Activated naive CD4-positive, alpha-beta T cell treated with anti-CD3 and anti-CD28 coated beads, Interleukin-2, amount 50 U/mL, for 72 hours (primary cell): ENCODE measurements around the gene MAN2B1. TPM values are rescaled to one million over a fixed set of nuclear protein-coding genes. Genes with fewer than 3 reads are reported as not detected.
"Not testable (repeated sequence)": the region's sequence is repeated elsewhere in the genome, so short reads cannot be mapped to it uniquely, and the experiment has no call there.

Experiments used
- ATAC-seq, 2 donors: fragments of 150-1000 bp; cut with Tn5 transposase; 2 replicates each; pipeline ENCODE4 v1.10.0; 2021; ENCODE audit warnings: mild to moderate bottlenecking in 2 of 2, moderate library complexity in 2 of 2
- DNase-seq, 2 donors: peaks; one replicate each; pipeline ENCODE4 v3.0.0; 2021 to 2022; ENCODE audit warnings: low spot score in 2 of 2
- H3K27ac Mint-ChIP-seq, 2 donors: one replicate each; pipeline ENCODE4 v1.8.0; 2022; ENCODE audit warnings: mild to moderate bottlenecking in 2 of 2, mixed read lengths in 2 of 2
- H3K36me3 Mint-ChIP-seq, 2 donors: one replicate each; pipeline ENCODE4 v1.8.0; 2022; ENCODE audit warnings: mixed read lengths in 2 of 2
- H3K9me3 Mint-ChIP-seq, 2 donors: one replicate each; pipeline ENCODE4 v1.8.0; 2022; ENCODE audit warnings: mixed read lengths in 2 of 2
- total RNA-seq, 2 donors: library from RNA; stranded (reverse); gene quantifications; one replicate each; pipeline ENCODE4 v1.2.3, GENCODE V29; 2022

Gene MAN2B1
- 100 to 1,000 TPM; 136 to 174 TPM for total RNA-seq

GRCh38 chr19:12666265-12667048 is at the start of gene MAN2B1, which contains the start of gene WDR83:
MAN2B1 (minus strand) TSS chr19:12666742; CDS start chr19:12666701, 41 bp downstream.
WDR83 (plus strand) TSS chr19:12666807; CDS start chr19:12669791, 2,984 bp downstream.
- peak within 1 kb of the TSS; percentile 92 to 96 for H3K27ac Mint-ChIP-seq
- H3K9me3 Mint-ChIP-seq = no peaks in the 10 kb centered on the region
- ATAC-seq (peak; percentile 78), DNase-seq (peak; percentile 81 to 85)
- H3K36me3 Mint-ChIP-seq = peaks cover 34 to 36% of the 10 kb centered on the region in 2 donors

- no peaks in the 10 kb centered on the region for H3K9me3 Mint-ChIP-seq
- peak overlapping the region in 1 of 2 donors; percentile 56 for H3K27ac Mint-ChIP-seq
- DNase-seq (no peak), ATAC-seq (no peak)
- H3K36me3 Mint-ChIP-seq = peaks cover 20 to 28% of the 10 kb centered on the region in 2 donors
These were observed 49.4 kb upstream of the MAN2B1 start for GRCh38 chr19:12715929-12716328.

- Mint-ChIP-seq H3K36me3 (peaks cover 19 to 27% of the 10 kb centered on the region in 2 donors), H3K27ac (no peak overlapping the region)
- ATAC-seq = no peak
These were observed 48.6 kb upstream of the MAN2B1 start for GRCh38 chr19:12715102-12715501.

GRCh38 chr19:12713304-12713703 is 46.8 kb upstream of the MAN2B1 start:
- not testable (repeated sequence) for H3K27ac Mint-ChIP-seq, DNase-seq, H3K9me3 Mint-ChIP-seq

More at GRCh38 chr19:12715102-12715501, 48.6 kb upstream of the MAN2B1 start:
- DNase-seq = no peak
- H3K9me3 Mint-ChIP-seq = no peaks in the 10 kb centered on the region

GRCh38 chr19:12712077-12712476 is 45.5 kb upstream of the MAN2B1 start:
- peaks cover 11 to 18% of the 10 kb centered on the region in 2 donors for H3K36me3 Mint-ChIP-seq
- H3K9me3 Mint-ChIP-seq, H3K27ac Mint-ChIP-seq, ATAC-seq, DNase-seq: not testable (repeated sequence)

More at GRCh38 chr19:12713304-12713703, 46.8 kb upstream of the MAN2B1 start:
- ATAC-seq = not testable (repeated sequence)
- peaks cover 11 to 18% of the 10 kb centered on the region in 2 donors for H3K36me3 Mint-ChIP-seq

- Mint-ChIP-seq H3K9me3 (no peaks in the 10 kb centered on the region), H3K27ac (no peak overlapping the region), H3K36me3 (peaks cover 12% of the 10 kb centered on the region in 2 donors)
- no peak for ATAC-seq
- DNase-seq = no peak
These were observed 44.6 kb upstream of the MAN2B1 start for GRCh38 chr19:12711187-12711586.

- DNase-seq (no peak), ATAC-seq (no peak)
- Mint-ChIP-seq H3K9me3 (no peaks in the 10 kb centered on the region), H3K27ac (no peak overlapping the region), H3K36me3 (peaks cover 12 to 19% of the 10 kb centered on the region in 2 donors)
These were observed 42.1 kb upstream of the MAN2B1 start for GRCh38 chr19:12708641-12709040.

GRCh38 chr19:12706332-12706718 is 39.8 kb upstream of the MAN2B1 start:
- DNase-seq = no peak
- ATAC-seq = no peak
- peak overlapping the region in 1 of 2 donors; percentile 55 for H3K27ac Mint-ChIP-seq
- no peaks in the 10 kb centered on the region for H3K9me3 Mint-ChIP-seq
- H3K36me3 Mint-ChIP-seq = peaks cover 6 to 14% of the 10 kb centered on the region in 2 donors

GRCh38 chr19:12705654-12706331 is 39.3 kb upstream of the MAN2B1 start:
- H3K9me3 Mint-ChIP-seq = no peaks in the 10 kb centered on the region
- no peak overlapping the region for H3K27ac Mint-ChIP-seq
- ATAC-seq = no peak
- peaks cover 6 to 14% of the 10 kb centered on the region in 2 donors for H3K36me3 Mint-ChIP-seq
- no peak for DNase-seq

GRCh38 chr19:12705169-12705568 is 38.6 kb upstream of the MAN2B1 start:
- DNase-seq (no peak), ATAC-seq (no peak)
- Mint-ChIP-seq H3K36me3 (peaks cover 2 to 9% of the 10 kb centered on the region in 2 donors), H3K9me3 (no peaks in the 10 kb centered on the region), H3K27ac (no peak overlapping the region)

GRCh38 chr19:12703046-12703445 is 36.5 kb upstream of the MAN2B1 start:
- H3K36me3 Mint-ChIP-seq = peaks cover 4 to 8% of the 10 kb centered on the region in 2 donors
- H3K27ac Mint-ChIP-seq = peak overlapping the region in 1 of 2 donors; percentile 32

GRCh38 chr19:12701596-12702282 is 35.2 kb upstream of the MAN2B1 start:
- no peaks in the 10 kb centered on the region for H3K9me3 Mint-ChIP-seq
- peaks cover 6 to 8% of the 10 kb centered on the region in 2 donors for H3K36me3 Mint-ChIP-seq
- ATAC-seq = no peak

More at GRCh38 chr19:12703046-12703445, 36.5 kb upstream of the MAN2B1 start:
- peak in 1 of 2 donors; percentile 30 for DNase-seq
- peak; percentile 18 to 69 for ATAC-seq
- no peaks in the 10 kb centered on the region for H3K9me3 Mint-ChIP-seq

GRCh38 chr19:12698138-12698537 is 31.6 kb upstream of the MAN2B1 start:
- H3K9me3 Mint-ChIP-seq = no peaks in the 10 kb centered on the region
- ATAC-seq (no peak), DNase-seq (no peak)
- H3K27ac Mint-ChIP-seq = peak overlapping the region; percentile 38 to 58
- peaks cover 0 to 8% of the 10 kb centered on the region in 2 donors for H3K36me3 Mint-ChIP-seq

More at GRCh38 chr19:12701596-12702282, 35.2 kb upstream of the MAN2B1 start:
- DNase-seq = no peak
- H3K27ac Mint-ChIP-seq = no peak overlapping the region

GRCh38 chr19:12697425-12697824 is 30.9 kb upstream of the MAN2B1 start:
- H3K9me3 Mint-ChIP-seq, ATAC-seq: not testable (repeated sequence)
- peak overlapping the region in 1 of 2 donors; percentile 22 for H3K27ac Mint-ChIP-seq

GRCh38 chr19:12696366-12697335 is 30.1 kb upstream of the MAN2B1 start, which contains the start of gene FBXW9:
FBXW9 (minus strand) TSS chr19:12696631; CDS start chr19:12696581, 50 bp downstream.
- Mint-ChIP-seq H3K9me3 (no peaks in the 10 kb centered on the region), H3K27ac (peak within 1 kb of the TSS; percentile 89 to 96), H3K36me3 (peaks cover 0 to 8% of the 10 kb centered on the region in 2 donors)
- peak; percentile 93 to 96 for DNase-seq
- ATAC-seq = peak; percentile 94 to 95

More at GRCh38 chr19:12697425-12697824, 30.9 kb upstream of the MAN2B1 start:
- not testable (repeated sequence) for H3K36me3 Mint-ChIP-seq, DNase-seq
